ENCODE data around the gene TTC21A.
A peak's percentile ranks its signal among the peaks of the same experiment; 100 is the strongest.

Gene TTC21A

DNA sequence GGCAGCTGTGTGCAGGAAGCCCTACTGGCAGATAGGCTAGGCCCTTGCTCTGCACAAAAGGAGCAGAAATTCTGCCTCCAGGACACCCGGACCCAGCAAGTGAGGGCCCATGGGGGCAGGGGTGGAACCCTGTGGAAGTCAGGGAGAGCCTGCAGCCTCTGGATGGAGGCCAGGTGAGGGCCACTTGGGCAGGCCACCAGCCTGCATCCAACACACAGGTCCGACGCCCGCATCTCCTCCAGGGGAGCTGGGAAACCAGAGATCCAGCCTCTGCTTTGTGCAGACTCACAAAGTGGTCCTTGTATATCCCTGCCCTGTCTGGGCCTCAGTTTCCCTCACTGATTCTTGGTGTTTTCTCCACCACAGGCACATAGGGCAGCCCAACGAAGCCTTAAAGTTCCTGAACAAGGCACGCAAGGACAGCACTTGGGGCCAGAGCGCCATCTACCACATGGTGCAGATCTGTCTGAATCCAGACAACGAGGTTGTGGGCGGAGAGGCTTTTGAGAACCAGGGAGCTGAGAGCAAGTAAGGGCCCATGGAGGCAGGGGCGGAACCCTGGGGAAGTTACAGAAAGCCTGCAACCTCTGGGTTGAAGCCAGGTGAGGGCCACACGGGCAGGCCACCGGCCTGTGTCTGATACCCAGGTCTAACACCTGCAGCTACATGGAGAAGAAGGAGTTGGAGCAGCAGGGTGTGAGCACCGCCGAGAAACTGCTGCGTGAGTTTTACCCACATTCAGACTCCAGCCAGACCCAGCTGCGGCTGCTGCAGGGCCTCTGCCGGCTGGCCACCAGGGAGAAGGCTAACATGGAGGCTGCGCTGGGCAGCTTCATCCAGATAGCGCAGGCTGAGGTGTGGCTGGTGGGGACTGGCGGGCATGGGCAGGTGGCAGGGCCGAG, 29.3 kb downstream of the TTC21A start:
- no peak for DNase-seq (ENCODE audit: low read depth)

DNA sequence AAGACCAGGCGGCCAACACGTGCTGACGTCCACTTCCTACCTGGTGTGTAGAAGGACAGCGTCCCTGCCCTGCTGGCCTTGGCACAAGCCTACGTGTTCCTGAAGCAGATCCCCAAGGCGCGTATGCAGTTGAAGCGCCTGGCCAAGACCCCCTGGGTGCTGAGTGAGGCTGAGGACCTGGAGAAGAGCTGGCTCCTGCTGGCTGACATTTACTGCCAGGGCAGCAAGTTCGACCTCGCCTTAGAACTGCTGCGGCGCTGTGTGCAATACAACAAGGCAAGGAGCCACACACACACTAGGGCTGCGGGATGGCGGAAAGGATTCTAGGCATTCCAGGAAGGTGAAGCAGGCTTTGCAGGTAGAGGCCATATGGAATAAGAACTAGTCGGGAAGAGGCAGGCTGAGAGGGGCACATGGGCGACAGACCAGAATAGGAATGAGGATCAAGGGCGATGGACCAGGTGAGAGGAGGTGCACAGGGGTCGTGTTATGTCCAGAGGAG, 30.0 kb downstream of the TTC21A start:
- no peak for DNase-seq (ENCODE audit: low read depth)

DNA sequence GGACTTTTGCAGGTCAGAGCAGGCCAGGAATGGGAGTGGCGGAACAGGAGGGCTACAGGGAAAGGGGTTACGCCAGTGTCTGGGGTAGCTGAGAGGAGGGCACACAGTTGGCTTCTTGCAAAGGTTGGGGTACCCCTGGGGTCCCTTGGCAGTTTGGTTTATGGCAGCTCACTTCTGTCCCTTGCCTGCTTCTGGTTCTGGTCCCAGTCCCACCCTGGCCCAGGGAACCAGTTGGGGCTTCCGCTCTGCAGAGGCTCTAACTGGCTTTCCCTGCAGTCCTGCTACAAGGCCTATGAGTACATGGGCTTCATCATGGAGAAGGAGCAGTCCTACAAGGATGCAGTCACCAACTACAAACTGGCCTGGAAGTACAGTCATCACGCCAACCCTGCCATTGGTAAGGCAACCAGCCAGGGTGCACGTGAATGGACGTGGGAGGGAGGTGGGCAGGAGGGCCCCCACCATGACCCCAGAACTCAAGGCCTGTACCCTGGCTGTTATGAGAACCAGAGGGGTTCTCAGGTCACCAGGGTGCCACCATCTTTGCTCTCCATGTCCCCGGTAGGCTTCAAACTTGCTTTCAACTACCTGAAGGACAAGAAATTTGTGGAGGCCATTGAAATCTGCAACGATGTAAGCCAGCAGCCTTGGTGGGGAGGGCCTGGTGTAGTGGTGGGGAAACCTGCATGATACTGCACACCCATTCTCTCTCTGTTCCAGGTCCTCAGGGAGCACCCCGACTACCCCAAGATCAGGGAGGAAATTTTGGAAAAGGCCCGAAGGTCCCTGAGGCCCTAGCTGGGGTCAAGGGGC, 30.7 kb downstream of the TTC21A start:
- no peak for DNase-seq (ENCODE audit: low read depth)

DNA sequence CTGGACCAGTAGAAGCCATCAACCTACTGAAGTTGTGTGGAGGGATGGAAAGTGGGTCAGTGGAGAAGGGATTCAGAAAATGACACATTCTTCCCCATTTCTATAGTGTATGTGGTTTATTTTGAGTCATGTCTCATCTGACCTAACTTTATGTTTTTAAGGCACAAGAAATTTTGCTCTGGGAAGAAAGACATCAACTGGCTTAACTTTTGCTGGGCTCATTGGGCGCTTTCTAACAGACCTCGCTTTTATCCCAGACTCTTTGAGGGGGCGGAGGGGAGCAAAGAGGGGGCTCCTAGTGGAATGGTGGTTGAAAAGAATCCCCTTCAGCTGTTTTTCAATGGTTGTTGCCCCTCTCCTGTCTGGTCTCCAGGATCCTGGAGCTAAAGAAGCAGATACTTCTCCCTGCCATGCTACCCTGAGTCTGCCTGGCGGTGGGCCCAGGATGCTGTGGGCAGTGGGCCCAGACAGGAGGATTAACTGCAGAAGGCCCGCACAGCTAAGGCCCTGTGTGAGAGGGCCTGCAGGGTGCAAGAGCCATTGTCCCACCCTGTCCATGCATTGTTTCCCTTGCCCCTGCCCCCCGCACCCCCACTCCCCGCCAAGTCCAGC, 31.4 kb downstream of the TTC21A start:
- no peak for DNase-seq (ENCODE audit: low read depth)

DNA sequence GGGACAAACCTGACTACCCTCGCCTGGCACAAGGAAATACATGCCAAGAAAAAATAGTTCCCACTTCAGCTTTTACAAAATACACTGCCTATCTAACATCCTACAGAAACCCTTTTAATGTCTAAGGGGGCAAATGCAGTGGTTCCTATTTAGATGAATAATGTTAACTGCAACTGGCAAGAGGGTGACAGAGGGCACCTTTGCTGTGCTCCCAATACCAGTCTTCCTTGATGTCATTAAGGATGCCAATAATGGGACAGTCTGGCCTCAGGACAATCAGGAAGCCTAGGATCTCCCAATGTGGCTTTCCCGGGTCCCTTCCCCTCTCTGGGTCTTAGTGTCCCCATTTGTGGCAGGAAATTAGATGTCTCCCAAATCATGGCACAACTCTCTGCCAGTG, 32.0 kb downstream of the TTC21A start:
- no peak for DNase-seq (ENCODE audit: low read depth)

DNA sequence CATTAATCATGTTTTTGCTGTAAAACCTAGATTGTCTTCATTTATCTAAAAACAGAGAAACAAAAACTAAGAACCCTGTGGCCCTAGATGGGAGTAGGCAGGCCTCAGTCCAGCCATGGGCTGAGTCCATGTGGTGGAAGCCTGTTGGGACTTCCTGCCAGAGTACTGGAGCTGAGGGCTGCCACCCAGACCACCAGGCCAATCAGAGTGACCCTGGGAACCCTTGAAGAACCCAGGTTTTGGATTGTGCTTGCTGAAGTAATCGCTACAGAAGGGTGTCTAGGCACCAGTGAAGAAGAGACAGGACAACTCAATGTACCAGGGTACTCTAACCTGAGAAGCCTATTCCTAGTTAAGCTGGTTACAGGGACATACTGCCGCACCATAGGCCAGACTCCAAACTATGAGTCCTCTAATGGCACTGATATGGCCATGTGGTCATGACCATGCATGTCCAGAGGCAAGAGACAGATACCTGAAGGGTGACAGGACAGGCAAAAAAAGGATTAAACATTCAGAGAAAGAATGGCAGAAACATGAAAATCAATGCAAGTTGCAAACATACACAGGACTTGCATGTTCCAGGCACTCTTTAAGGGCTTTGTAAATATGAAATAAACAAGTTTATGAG, 33.0 kb downstream of the TTC21A start:
- no peak for DNase-seq (ENCODE audit: low read depth)

DNA sequence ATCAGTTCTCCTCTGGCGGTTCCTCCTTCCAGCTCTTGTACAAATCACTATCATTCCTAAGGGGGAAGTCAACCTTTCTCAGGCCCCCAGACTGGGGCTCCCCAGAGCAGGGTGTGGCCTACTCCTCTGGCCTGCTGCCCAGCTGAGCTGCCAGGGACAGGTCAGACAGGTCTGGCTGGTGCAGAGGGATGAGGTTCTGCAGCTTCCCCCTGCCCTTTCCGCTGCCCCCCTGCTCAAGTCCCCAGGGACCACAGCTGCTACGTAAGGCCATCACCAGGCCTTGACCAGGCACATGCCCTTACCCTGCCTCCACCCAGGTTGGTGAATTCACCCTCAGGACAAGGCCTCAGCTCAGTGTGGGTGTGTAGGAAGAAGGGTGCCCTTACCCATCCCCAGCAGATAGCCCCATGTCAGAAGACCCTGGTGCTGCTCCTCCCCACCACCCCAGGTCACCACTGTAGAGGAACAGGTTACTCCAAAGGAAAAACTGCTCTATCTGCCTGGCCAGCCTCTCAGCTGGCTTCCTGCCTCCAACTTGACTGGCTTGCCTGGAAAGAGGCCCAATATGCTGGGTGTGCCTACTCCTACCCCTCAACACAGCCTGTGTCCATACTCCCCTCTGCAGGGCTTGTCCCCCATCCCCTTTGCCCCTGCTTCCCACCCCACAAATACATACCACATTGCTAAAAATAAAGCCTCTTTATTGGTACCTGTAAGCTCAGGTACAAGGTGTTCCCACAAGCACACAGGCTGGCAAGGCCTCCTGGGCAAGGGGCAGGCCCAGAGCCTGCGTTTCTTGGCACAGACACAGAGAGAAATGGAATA, 33.9 kb downstream of the TTC21A start:
- DNase-seq (ENCODE audit: low read depth) = no peak

DNA sequence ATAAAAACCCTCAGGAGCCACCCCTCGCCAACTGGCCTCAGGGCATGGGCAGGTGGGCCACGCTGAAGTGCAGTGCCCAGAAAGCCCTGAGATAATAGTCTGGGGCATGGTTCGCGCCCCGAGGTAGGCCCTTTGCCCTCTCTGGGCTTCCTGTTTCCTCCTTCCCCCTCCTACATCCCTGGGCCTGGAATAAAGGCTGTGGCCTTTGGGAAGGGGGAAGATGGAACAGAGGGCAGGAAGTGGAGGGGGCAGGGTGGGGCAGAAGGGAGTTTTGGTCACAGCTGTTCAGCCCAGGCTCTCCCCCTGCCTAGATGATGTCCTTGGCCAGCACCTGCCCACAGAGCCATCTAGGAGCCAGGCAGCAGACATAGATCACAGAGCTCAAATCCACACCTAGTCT, 34.6 kb downstream of the TTC21A start:
- DNase-seq (ENCODE audit: low read depth) = no peak

DNA sequence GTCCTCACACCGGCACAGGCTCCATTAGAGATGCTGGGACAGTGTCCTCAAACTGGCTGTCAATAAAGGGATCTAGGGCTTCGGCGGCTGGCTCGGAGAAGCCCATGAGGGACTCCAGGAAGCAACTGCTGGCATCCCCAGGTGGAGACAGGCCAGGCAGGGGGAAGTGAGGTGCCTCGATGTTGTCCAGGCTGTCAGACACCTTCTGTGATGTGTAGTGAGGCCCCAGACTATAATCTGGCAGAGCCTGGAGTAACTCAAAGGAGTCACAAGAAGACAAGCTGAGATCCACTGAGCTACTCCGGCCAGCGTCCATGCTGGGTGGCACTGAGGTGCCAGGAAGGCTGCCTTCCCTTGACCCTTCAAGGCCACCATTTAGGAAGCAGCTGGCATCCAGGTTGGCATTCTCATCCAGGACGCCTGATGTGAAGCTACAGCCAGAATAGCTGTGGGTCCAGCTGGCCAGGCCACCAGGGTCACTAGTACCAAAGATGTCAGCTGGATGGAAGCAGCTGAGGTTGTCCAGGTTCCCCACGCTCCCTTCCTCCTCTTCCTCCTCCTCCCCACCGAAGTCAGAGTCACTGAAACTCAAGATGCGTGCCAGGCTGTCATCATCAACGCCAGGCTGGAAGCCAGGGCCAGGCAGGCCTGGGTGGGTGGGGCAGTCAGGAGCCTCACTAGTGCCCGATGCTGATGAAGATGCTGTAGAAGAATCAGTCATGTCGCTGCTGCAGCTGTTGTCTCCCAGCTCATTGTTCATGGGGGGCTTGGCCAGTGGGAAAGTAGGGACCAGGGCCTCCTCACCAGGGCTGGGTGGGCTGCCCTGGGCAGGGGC, 35.8 kb downstream of the TTC21A start:
- no peak for DNase-seq (ENCODE audit: low read depth)

DNA sequence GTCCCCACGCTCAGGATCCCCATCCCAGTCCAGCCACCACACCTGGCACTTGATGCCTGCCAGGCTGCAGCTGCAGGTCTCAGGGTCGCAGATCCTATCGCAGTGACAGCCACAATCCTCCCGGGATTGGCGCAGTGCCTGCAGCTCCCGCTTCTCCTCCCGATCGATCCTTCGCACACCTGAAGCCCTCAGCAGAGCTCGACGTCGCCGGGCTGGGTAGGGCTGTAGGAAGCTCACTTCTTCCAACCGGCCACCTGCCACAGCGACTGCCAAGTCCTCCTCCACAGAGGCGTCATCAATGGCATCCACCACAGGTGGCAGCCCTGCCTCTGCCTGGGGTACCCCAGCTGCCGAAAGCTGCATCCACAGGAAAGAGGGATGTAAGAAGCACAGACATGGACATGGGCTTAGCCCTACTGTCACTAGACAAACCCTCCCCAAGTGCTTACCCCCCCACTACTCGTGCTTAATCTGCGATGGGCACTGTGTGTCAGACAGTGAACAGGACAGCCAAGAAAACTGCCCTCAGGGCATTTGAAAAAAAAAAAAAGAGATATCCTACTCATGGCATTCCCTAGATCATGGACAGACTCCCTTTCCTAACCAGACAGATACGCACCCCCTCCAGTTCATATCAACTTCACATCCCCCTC, 36.7 kb downstream of the TTC21A start:
- no peak for DNase-seq (ENCODE audit: low read depth)

DNA sequence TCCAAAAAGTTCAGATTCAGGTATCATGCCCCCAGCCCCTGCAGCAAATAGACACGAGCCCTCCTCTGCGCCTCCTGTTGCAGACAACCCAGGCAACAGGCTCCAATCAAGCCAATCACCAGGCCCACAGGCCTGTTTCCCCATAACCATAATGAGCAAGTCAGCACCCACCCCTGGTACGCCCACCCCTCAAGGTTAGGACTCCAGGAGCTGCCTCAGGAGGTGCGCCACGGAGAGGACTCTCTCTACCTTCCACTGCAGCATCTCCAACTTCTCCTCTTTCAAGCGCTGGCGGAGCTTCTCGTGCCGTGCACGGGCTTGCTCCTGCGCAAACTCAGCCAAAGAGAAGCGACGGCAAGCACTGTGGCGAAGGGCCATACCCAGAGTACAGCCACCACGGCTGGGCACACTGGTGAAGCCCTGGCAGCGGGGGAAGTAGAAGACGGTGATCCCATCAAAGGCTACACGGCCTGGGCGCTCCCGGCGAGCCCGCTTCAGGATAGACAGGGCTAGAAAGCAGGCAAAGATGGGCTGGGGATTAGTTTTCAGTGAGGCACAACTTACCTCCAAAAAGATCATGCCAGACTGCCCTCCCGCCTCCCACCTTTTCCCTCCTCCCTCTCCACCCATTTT, 37.4 kb downstream of the TTC21A start:
- no peak for DNase-seq (ENCODE audit: low read depth)

DNA sequence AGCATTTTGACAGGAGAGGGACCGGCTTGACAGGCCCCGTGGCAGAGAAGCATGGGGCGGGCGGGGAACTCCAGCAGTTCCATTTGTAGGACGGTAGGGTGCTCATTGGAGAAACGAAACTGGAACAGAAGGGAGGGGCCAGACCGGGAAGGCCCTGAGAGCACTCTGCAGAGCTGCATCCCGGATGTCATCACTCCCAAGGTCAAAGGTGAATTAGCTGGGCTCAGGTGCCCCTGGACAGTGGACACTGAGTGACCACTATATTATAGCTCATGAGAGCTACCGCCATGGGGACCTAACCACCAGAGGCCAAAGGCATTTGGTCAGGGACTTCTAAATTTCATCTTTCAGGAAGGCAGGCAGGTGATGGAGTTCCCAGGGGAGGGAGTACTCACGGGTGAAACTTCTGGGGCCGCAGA, 38.6 kb downstream of the TTC21A start:
- no peak for DNase-seq (ENCODE audit: low read depth)

DNA sequence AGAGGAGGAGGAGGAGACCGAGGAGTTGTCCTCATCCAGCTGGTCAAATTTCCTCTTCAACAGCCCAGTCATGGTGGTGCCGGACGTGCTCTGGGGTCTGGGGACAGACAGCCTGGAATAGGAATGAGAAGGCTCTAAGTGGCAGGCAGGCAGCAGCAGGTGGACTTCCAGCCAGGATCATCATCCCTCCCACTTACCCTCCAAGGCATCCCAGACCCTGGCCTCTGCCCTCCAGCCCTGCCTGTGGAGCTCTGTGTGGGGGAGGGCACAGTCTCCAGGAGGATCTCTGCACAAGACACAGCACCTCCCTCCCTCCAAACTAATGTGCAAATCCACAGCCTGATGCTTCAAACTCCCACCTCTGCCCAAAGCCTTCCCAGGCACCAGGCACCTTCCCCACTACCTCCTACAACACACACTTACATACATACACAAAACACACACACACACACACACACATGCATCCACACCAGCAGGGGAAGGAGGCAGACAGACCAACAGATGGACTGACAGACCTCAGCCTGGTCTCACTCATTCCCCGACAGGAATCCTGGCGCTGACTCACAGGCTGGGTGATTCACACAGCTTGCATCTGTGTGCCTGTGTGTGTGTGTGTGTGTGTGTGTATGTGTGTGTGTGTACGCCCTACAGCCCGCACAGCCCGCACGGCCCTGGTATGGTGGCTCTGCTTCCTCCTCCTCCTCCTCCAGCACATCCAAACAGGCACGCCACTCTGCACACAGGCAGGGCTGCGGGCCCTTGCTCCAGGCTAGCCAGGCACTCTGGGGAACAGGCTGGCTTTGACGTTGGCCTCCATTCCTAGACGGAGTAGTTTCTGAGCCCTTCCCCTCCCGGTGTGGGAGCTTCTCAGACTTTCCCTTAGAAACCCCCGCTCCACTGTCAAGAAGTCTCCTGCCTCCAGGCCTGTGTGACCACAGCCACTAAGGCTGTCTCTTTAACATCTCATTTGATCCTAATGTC, 39.4 kb downstream of the TTC21A start:
- DNase-seq (ENCODE audit: low read depth) = peak; percentile 49

DNA sequence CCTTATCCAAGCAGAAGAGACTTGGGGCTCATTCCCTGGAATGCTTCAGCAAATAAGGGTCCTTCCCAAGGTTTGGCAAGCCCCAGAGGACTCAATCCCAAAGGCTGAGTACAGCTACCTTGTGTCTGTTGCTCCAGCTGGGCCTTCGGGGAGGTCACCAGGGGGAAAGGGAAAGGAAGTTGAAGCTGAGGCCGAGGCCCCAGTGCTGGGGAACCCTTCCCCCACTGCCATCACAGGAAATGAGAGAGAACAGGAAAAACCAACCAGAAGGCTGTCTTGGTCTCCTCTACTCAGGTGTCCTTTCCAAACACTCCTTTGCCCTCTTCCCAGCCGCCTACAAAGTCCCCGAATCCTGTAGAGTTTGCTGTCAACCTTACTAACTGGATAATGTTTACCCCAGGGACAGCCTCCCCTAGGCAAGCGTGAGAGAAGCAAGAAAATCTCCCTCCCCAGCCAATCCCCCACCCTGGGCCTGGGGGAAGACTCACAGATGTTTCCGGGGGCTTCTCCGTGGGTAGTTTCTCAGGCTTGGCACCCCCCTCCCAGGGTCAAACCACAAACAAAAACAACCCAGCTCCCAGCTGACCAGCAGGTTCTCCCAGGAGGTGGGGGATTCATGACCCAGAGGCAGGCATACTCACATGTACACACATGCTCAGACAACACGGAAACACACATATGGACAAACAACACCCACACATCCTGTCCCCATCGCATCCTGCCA, 40.4 kb downstream of the TTC21A start:
- DNase-seq (ENCODE audit: low read depth) = no peak

DNA sequence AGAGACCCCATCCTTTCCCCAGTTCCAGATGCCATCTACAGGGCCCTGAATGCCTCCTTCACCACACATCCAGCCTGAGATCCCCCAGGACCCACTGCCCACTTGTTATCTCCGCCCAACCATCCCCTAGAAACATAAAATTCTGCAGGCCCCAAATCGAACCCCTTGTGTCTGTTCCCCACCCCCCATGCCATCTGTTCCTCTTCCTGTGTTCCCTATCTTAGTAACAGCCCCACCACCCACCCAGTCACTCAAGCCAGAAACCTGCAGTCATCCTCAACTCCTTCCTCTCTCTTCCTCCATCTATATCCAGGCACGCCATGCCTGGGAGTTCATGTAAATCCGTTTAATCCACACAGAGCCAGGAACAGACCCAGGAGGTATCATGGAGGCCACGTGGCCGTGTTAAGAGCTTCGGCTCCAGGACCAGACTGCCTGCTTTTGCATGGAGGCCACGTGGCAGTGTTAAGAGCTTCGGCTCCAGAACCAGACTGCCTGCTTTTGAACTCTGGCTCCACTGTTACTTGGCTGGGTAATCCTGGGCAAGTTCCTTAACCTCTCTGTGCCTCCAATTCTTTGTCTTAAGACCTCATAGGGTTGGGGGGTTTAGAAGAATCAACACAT, 41.1 kb downstream of the TTC21A start:
- no peak for DNase-seq (ENCODE audit: low read depth)

DNA sequence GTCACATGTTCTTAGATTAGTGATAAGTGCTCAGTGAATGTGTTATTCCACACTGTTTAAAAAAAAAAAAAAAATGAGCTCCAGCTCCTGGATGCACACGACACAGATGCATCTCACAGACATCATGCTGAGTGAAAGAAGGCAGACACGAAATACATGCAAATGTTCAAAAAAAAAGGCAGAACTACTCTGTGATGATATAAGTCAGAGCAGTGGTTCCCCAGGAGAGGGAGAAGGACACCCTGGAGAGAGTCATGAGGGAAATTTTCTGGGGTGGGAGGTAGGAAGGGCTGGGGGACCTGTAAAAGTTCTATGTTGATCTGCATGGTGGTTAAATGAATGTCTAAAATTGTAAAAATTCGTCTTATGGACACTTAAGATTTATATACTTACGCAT, 41.6 kb downstream of the TTC21A start:
- no peak for DNase-seq (ENCODE audit: low read depth)
